ENCODE measurements around the gene SUMO1.
A peak's percentile ranks its signal among the peaks of the same experiment; 100 is the strongest.

Gene SUMO1

GRCh38 chr2:202193881-202194353 lies 44.5 kb downstream of the SUMO1 start:
- DNase-seq: no peak
- H3K27ac Mint-ChIP-seq: peak overlapping the region; percentile 41
- no peak for TF ChIP-seq CTCF (IDR thresholded peaks at IDR 0.05)
- H3K9me3 Mint-ChIP-seq: no peaks in the 10 kb centered on the region
- H3K36me3 Mint-ChIP-seq (ENCODE audit: low read depth): no peaks in the 10 kb centered on the region
- no peak overlapping the region for H3K4me3 Mint-ChIP-seq
- peaks cover 16% of the 10 kb centered on the region for H3K27me3 Mint-ChIP-seq (ENCODE audit: low read depth, poor library complexity)
- peaks cover 15% of the 10 kb centered on the region for H3K4me1 Mint-ChIP-seq

DNA sequence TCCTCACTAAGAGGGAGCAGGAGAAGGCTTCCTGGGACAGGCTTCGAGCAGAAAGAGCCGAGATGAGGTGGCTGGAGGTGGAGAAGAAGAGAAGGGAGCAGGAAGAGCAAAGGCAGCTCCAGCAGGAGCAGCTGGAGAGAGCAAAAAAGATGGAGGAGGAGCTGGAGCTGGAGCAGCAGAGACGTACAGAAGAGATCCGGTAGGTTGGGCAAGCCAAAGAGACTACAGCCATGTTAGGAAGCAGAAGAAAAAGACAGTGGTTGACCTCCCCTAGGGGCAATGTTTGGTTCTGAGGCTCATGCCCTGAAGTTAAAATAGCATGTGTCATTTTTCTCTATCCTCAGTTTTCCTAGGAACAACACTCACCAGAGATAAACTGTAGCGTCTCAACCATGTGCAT lies 45.1 kb downstream of the SUMO1 start:
- no peaks in the 10 kb centered on the region for H3K9me3 Mint-ChIP-seq
- peaks cover 16% of the 10 kb centered on the region for H3K27me3 Mint-ChIP-seq (ENCODE audit: low read depth, poor library complexity)
- peak overlapping the region; percentile 13 for H3K27ac Mint-ChIP-seq
- DNase-seq: no peak
- no peaks in the 10 kb centered on the region for H3K36me3 Mint-ChIP-seq (ENCODE audit: low read depth)
- TF ChIP-seq CTCF (IDR thresholded peaks at IDR 0.05): no peak
- H3K4me1 Mint-ChIP-seq: peaks cover 15% of the 10 kb centered on the region
- no peak overlapping the region for H3K4me3 Mint-ChIP-seq

- no peak overlapping the region for H3K4me3 Mint-ChIP-seq
- no peak for DNase-seq
- H3K27ac Mint-ChIP-seq: no peak overlapping the region
- H3K36me3 Mint-ChIP-seq (ENCODE audit: low read depth): no peaks in the 10 kb centered on the region
- H3K4me1 Mint-ChIP-seq: peaks cover 14% of the 10 kb centered on the region
- peaks cover 10% of the 10 kb centered on the region for H3K9me3 Mint-ChIP-seq
- peaks cover 18% of the 10 kb centered on the region for H3K27me3 Mint-ChIP-seq (ENCODE audit: low read depth, poor library complexity)
- no peak for TF ChIP-seq CTCF (IDR thresholded peaks at IDR 0.05)
These were observed 50.8 kb downstream of the SUMO1 start for GRCh38 chr2:202187570-202187969.

- Mint-ChIP-seq H3K9me3 (peaks cover 12% of the 10 kb centered on the region), H3K4me1 (peaks cover 14% of the 10 kb centered on the region), H3K27me3 (ENCODE audit: low read depth, poor library complexity) (peaks cover 18% of the 10 kb centered on the region), H3K36me3 (ENCODE audit: low read depth) (no peaks in the 10 kb centered on the region), H3K27ac (no peak overlapping the region), H3K4me3 (no peak overlapping the region)
- no peak for DNase-seq
- TF ChIP-seq CTCF (IDR thresholded peaks at IDR 0.05): no peak
These were observed 51.7 kb downstream of the SUMO1 start for GRCh38 chr2:202186641-202187202.

- DNase-seq: no peak
- Mint-ChIP-seq H3K27ac (no peak overlapping the region), H3K4me3 (no peak overlapping the region), H3K4me1 (peaks cover 14% of the 10 kb centered on the region), H3K27me3 (ENCODE audit: low read depth, poor library complexity) (peaks cover 10% of the 10 kb centered on the region), H3K36me3 (ENCODE audit: low read depth) (no peaks in the 10 kb centered on the region), H3K9me3 (peaks cover 12% of the 10 kb centered on the region)
- TF ChIP-seq CTCF (IDR thresholded peaks at IDR 0.05): no peak
These were observed 53.2 kb downstream of the SUMO1 start for GRCh38 chr2:202185156-202185555.

- no peak for DNase-seq
- Mint-ChIP-seq H3K4me3 (no peak overlapping the region), H3K36me3 (ENCODE audit: low read depth) (no peaks in the 10 kb centered on the region), H3K27me3 (ENCODE audit: low read depth, poor library complexity) (peaks cover 4% of the 10 kb centered on the region), H3K4me1 (peaks cover 14% of the 10 kb centered on the region), H3K27ac (no peak overlapping the region), H3K9me3 (peaks cover 12% of the 10 kb centered on the region)
- no peak for TF ChIP-seq CTCF (IDR thresholded peaks at IDR 0.05)
These were observed 53.8 kb downstream of the SUMO1 start for GRCh38 chr2:202184557-202184956.

All from nephron progenitor cell (in vitro differentiated cells).